ENCODE results near the gene PPP1R2.

GRCh38 chr3:195553268-195553667, 10.1 kb upstream of the PPP1R2 start:
- TF ChIP-seq CTCF (IDR thresholded peaks at IDR 0.05) (no peak), POLR2A (IDR thresholded peaks at IDR 0.05) (no peak)
